ENCODE measurements around the gene KPNB1. TPM values are rescaled to one million over a fixed set of nuclear protein-coding genes. Genes with fewer than 3 reads are reported as not detected.

KPNB1 gene
- polyA plus RNA-seq, 1 experiment: 212 TPM

DNA sequence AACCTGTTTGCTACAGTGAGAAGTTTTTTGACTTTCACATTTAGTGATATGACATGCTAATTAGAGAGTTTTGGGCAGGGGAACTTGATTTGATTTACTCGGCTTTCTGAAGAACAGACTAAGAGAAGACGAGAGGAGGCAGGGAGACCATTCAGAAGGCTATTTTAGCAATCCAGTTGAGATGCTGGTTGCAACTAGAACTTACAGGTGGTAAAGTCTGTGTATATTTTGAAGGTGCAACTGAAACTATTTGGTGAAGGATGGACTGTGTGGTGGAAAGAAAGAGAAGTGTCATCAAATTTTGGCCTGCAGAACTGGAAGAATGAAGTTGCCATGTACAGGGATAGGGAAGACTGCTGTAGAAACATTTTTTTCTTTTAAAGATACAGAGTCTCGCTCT lies 42.2 kb upstream of the KPNB1 start:
- DNase-seq (ENCODE audit: low read depth, low spot score): no peak
- TF ChIP-seq, protein P1, sequence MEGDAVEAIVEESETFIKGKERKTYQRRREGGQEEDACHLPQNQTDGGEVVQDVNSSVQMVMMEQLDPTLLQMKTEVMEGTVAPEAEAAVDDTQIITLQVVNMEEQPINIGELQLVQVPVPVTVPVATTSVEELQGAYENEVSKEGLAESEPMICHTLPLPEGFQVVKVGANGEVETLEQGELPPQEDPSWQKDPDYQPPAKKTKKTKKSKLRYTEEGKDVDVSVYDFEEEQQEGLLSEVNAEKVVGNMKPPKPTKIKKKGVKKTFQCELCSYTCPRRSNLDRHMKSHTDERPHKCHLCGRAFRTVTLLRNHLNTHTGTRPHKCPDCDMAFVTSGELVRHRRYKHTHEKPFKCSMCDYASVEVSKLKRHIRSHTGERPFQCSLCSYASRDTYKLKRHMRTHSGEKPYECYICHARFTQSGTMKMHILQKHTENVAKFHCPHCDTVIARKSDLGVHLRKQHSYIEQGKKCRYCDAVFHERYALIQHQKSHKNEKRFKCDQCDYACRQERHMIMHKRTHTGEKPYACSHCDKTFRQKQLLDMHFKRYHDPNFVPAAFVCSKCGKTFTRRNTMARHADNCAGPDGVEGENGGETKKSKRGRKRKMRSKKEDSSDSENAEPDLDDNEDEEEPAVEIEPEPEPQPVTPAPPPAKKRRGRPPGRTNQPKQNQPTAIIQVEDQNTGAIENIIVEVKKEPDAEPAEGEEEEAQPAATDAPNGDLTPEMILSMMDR (IDR thresholded peaks at IDR 0.05; ENCODE audit: low read depth, low read length): no peak
- Histone ChIP-seq H3K27ac (ENCODE audit: low read depth, low read length) (no peak overlapping the region), H3K27me3 (ENCODE audit: control insufficient read depth, insufficient read depth, low read length) (no peaks in the 10 kb centered on the region), H3K4me3 (ENCODE audit: low read depth, low read length) (no peak overlapping the region), H3K9me3 (ENCODE audit: control insufficient read depth, insufficient read depth, low read length) (no peaks in the 10 kb centered on the region)
- CTCF ChIA-PET: interaction anchor here (1.3 to 3.2 kb wide), 2 partner anchors 8 to 11 kb away, joined by 5 to 15 read pairs; no protein-coding TSS in a partner anchor
- POLR2A ChIA-PET: no interaction called here

DNA sequence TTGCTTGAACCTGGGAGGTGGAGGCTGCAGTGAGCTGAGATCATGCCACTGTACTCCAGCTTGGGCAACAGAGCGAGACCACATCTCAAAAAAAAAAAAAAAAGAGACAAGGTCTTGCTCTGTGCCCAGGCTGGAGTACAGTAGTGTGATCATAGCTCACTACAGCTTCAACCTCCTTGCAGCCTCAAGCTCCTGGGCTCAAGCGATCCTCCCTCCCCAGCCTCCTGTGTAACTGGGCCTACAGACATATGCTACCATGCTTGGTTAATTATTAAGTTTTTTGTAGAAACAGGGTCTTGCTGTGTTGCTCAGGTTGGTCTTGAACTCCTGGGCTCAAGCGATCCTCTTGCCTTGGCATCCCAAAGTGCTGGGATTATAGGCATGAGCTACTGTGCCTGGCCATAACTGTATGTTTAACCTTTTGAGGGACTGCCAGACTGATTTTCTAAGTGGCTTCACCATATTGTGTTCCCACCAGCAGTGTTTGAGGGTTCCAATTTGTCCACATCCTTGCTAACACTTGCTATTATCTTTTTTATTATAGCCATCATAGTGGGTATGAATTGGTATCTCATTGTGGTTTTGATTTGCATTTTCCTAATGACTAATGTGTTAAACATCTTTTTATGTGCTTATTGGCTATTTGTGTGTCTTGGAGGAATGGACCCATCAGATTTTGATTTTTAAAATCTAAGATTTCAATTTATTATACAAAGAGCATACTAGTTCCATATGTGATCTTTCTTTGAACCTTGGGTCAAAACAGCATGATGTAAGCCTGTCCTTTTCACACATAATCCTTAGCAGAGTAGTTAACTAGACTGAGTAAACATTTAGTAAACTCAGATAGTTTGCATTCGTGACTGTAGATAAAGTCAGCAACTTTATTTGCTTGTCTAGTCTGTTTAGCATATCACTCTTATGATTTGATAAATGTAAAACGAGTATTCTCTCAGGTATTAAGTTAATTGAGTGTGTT lies 38.1 kb upstream of the KPNB1 start:
- H3K27ac ChIP-seq (ENCODE audit: low read depth, low read length): no peak overlapping the region
- no peaks in the 10 kb centered on the region for H3K9me3 ChIP-seq (ENCODE audit: control insufficient read depth, insufficient read depth, low read length)
- POLR2A ChIA-PET: no interaction called here
- DNase-seq (ENCODE audit: low read depth, low spot score): no peak
- CTCF ChIA-PET: no interaction called here
- TF ChIP-seq, protein P1 (IDR thresholded peaks at IDR 0.05; ENCODE audit: low read depth, low read length): no peak
- no peak overlapping the region for H3K4me3 ChIP-seq (ENCODE audit: low read depth, low read length)
- H3K27me3 ChIP-seq (ENCODE audit: control insufficient read depth, insufficient read depth, low read length): no peaks in the 10 kb centered on the region

DNA sequence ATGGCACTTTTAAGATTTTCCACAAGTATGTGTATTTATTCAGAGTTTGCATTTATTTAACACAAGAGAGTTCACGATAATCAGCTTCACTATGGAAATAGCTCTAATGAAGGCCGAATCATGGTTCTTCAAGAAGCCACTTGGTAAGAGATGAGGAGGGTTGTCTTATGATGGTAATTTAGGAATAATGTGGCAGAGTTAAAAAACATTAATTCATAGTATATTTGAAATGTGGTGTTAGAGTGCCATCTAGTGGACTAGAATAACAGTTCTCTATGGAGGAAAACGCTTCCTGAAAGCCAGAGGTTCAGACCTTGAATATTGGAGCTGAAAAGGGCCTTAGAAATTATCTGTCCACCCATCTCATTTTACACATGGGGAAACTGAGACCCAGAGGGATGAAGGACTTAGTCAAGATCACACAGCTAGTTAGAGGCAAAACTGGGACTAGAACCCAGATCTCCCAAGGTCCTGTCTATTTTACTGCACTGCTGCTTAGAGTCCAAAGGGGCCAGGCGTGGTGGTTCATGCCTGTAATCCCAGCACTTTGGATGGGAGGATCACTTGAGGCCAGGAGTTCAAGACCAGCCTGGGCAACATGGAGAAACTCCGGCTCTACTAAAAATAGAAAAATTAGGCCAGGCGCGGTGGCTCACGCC lies 33.8 kb upstream of the KPNB1 start:
- no peak overlapping the region for H3K27ac ChIP-seq (ENCODE audit: low read depth, low read length)
- POLR2A ChIA-PET: interaction anchor here (0.7 to 1.3 kb wide), 2 partner anchors 8 to 34 kb away, joined by 4 to 6 read pairs; partner anchors contain the start of gene KPNB1
- H3K9me3 ChIP-seq (ENCODE audit: control insufficient read depth, insufficient read depth, low read length): no peaks in the 10 kb centered on the region
- H3K4me3 ChIP-seq (ENCODE audit: low read depth, low read length): no peak overlapping the region
- TF ChIP-seq, protein P1 (IDR thresholded peaks at IDR 0.05; ENCODE audit: low read depth, low read length): peak; percentile 67
- H3K27me3 ChIP-seq (ENCODE audit: control insufficient read depth, insufficient read depth, low read length): no peaks in the 10 kb centered on the region
- CTCF ChIA-PET: interaction anchor here (0.5 to 3.5 kb wide), 35 partner anchors 9 to 674 kb away, joined by 3 to 45 read pairs (median 4); partner anchors contain the start of gene KPNB1
- DNase-seq (ENCODE audit: low read depth, low spot score): no peak

DNA sequence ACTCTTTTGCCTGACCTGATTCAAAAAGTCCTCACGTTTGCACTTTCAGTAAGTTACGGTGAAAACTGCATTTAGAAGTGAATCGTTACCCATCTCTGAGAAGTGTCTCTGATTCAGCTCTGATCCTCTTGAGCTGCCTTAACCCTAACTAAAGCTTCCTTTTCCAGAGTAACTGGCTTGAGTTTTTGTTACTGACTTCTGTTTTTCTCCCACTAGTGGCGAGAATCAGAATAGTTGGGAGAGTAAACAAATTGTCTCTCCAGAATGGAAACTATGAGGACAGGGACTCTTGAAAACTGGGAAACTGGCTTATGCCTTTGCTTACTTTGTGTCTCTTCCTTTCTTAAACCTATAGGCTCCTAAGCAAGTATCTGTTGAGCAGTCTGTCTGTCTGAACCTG lies 31.3 kb upstream of the KPNB1 start:
- TF ChIP-seq, protein P1 (IDR thresholded peaks at IDR 0.05; ENCODE audit: low read depth, low read length): peak; percentile 53
- H3K27me3 ChIP-seq (ENCODE audit: control insufficient read depth, insufficient read depth, low read length): no peaks in the 10 kb centered on the region
- no peak overlapping the region for H3K27ac ChIP-seq (ENCODE audit: low read depth, low read length)
- no peaks in the 10 kb centered on the region for H3K9me3 ChIP-seq (ENCODE audit: control insufficient read depth, insufficient read depth, low read length)
- H3K4me3 ChIP-seq (ENCODE audit: low read depth, low read length): no peak overlapping the region
- no peak for DNase-seq (ENCODE audit: low read depth, low spot score)
- ChIA-PET POLR2A (interaction anchor here (0.6 to 0.9 kb wide), 2 partner anchors 31 to 118 kb away, joined by 3 to 5 read pairs; partner anchors contain the start of gene KPNB1), CTCF (interaction anchor here (0.6 to 1.7 kb wide), 13 partner anchors 9 to 676 kb away, joined by 3 to 10 read pairs (median 4); no protein-coding TSS in a partner anchor)
